HEK293 (cell line): ENCODE measurements around the gene KIF25.

Source experiments
- CTCF ChIP-seq: fragments of 450-650 bp; formaldehyde crosslinking; IDR thresholded peaks from 2 replicates; pipeline ENCODE4 v1.5.1; 2016; ENCODE audit warnings: missing biosample characterization, missing genetic modification characterization
- MYNN ChIP-seq: fragments of 450-650 bp; formaldehyde crosslinking; IDR thresholded peaks from 2 replicates; pipeline ENCODE4 v1.5.1; 2016; ENCODE audit warnings: missing biosample characterization, missing genetic modification characterization, borderline replicate concordance
- YY1 ChIP-seq: fragments of 450-650 bp; formaldehyde crosslinking; IDR thresholded peaks from 2 replicates; pipeline ENCODE4 v1.5.1; 2018; ENCODE audit warnings: missing biosample characterization, missing genetic modification characterization
- ZEB2 ChIP-seq: fragments of 450-650 bp; formaldehyde crosslinking; IDR thresholded peaks from 2 replicates; pipeline ENCODE4 v1.5.1; 2016; ENCODE audit warnings: missing biosample characterization, missing genetic modification characterization
- ZFP3 ChIP-seq: fragments of 450-650 bp; formaldehyde crosslinking; IDR thresholded peaks from 2 replicates; pipeline ENCODE4 v1.5.1; 2016; ENCODE audit warnings: low read depth, missing biosample characterization, missing genetic modification characterization
- ZNF146 ChIP-seq: fragments of 450-650 bp; formaldehyde crosslinking; IDR thresholded peaks from 2 replicates; pipeline ENCODE4 v1.5.1; 2016; ENCODE audit warnings: missing biosample characterization, missing genetic modification characterization
- ZNF18 ChIP-seq: fragments of 450-650 bp; formaldehyde crosslinking; IDR thresholded peaks from 2 replicates; pipeline ENCODE4 v1.5.1; 2016; ENCODE audit warnings: missing biosample characterization, missing genetic modification characterization
- ZNF266 ChIP-seq: fragments of 450-650 bp; formaldehyde crosslinking; IDR thresholded peaks from 2 replicates; pipeline ENCODE4 v1.5.1; 2016; ENCODE audit warnings: missing biosample characterization, missing genetic modification characterization, low read depth
- ZNF292 ChIP-seq: fragments of 450-650 bp; formaldehyde crosslinking; IDR thresholded peaks from 2 replicates; pipeline ENCODE4 v1.5.1; 2016; ENCODE audit warnings: low read depth, missing biosample characterization, missing genetic modification characterization, borderline replicate concordance
- ZNF341 ChIP-seq: fragments of 450-650 bp; formaldehyde crosslinking; IDR thresholded peaks from 2 replicates; pipeline ENCODE4; 2016; ENCODE audit warnings: low read depth, missing biosample characterization, missing genetic modification characterization
- ZNF660 ChIP-seq: fragments of 450-650 bp; IDR thresholded peaks from 2 replicates; pipeline ENCODE4 v1.5.1; 2018; ENCODE audit warnings: missing biosample characterization, mild to moderate bottlenecking, missing genetic modification characterization
- ZNF76 ChIP-seq: fragments of 450-650 bp; formaldehyde crosslinking; IDR thresholded peaks from 2 replicates; pipeline ENCODE4; 2016; ENCODE audit warnings: low read depth, missing biosample characterization, missing genetic modification characterization, borderline replicate concordance
- ZNF776 ChIP-seq: fragments of 450-650 bp; formaldehyde crosslinking; IDR thresholded peaks from 2 replicates; pipeline ENCODE4 v1.5.0; 2017; ENCODE audit warnings: missing biosample characterization, missing genetic modification characterization, borderline replicate concordance
- ZNF830 ChIP-seq: fragments of 450-650 bp; IDR thresholded peaks from 2 replicates; pipeline ENCODE4 v1.5.0; 2018; ENCODE audit warnings: missing biosample characterization, missing genetic modification characterization, low read depth, mild to moderate bottlenecking, moderate library complexity

- no peak for TF ChIP-seq ZNF76
- no peak for TF ChIP-seq ZNF266 (tag by site-specific recombination)
- TF ChIP-seq ZNF292: no peak
- TF ChIP-seq YY1 (tag by site-specific recombination): no peak
- TF ChIP-seq CTCF (tag by site-specific recombination): no peak
- no peak for TF ChIP-seq ZFP3 (tag by site-specific recombination)
- TF ChIP-seq ZEB2 (tag by site-specific recombination): no peak
- no peak for TF ChIP-seq ZNF18
- no peak for TF ChIP-seq ZNF660
- no peak for TF ChIP-seq ZNF776 (tag by site-specific recombination)
- no peak for TF ChIP-seq MYNN (tag by site-specific recombination)
- TF ChIP-seq ZNF341 (tag by site-specific recombination): no peak
- TF ChIP-seq ZNF146: no peak
- TF ChIP-seq ZNF830: no peak
Observed at GRCh38 chr6:168050225-168050880, 52.9 kb downstream of the KIF25 start.
